HepG2 (cell line): ENCODE results near the gene ERLEC1. TPM values are rescaled to one million over a fixed set of nuclear protein-coding genes. Genes with fewer than 3 reads are reported as not detected.

Source experiments
- BRCA1 ChIP-seq: sonication (generic); formaldehyde crosslinking; IDR thresholded peaks from 2 replicates; pipeline ENCODE4 v1.4.0; 2020; ENCODE audit warnings: missing genetic modification reagents
- CAMTA2 ChIP-seq: sonication (generic); formaldehyde crosslinking; IDR thresholded peaks from 2 replicates; pipeline ENCODE4 v1.4.0; 2020; ENCODE audit warnings: mild to moderate bottlenecking, missing genetic modification reagents, borderline replicate concordance
- CBX2 ChIP-seq, 2 experiments: fragments of 200-600 bp in 1 of 2; sonication (generic); formaldehyde crosslinking in 1 of 2; IDR thresholded peaks; 2 replicates each; pipeline versions ENCODE4 v1.7.0 to v1.8.1; 2018 to 2022; ENCODE audit warnings: low read depth in 2 of 2, low read length in 1 of 2, mild to moderate bottlenecking in 1 of 2, missing genetic modification reagents in 1 of 2
- CREBL2 ChIP-seq: sonication (generic); formaldehyde crosslinking; IDR thresholded peaks from 2 replicates; pipeline ENCODE4 v1.8.1; 2023; ENCODE audit warnings: missing genetic modification reagents, mild to moderate bottlenecking, borderline replicate concordance
- FOSL1 ChIP-seq: sonication (generic); formaldehyde crosslinking; IDR thresholded peaks from 2 replicates; pipeline ENCODE4 v1.9.0; 2021; ENCODE audit warnings: missing genetic modification reagents, borderline replicate concordance
- FOXO4 ChIP-seq: sonication (generic); formaldehyde crosslinking; conservative IDR thresholded peaks from 2 replicates; pipeline ENCODE4 v1.8.1; 2023; ENCODE audit warnings: missing genetic modification reagents
- GATAD2A ChIP-seq: IDR thresholded peaks from 2 replicates; pipeline ENCODE4 v1.6.1; 2016
- HNF4G ChIP-seq, 2 experiments: sonication (generic) in 1 of 2; formaldehyde crosslinking in 1 of 2; IDR thresholded peaks; 2 replicates each; pipeline versions ENCODE4 v1.4.0 to v1.6.1; 2011 to 2020; ENCODE audit warnings: borderline replicate concordance in 2 of 2, low read depth in 2 of 2, mild to moderate bottlenecking in 2 of 2, low read length in 1 of 2, missing genetic modification reagents in 1 of 2, moderate library complexity in 1 of 2
- MTF1 ChIP-seq: sonication (generic); formaldehyde crosslinking; IDR thresholded peaks from 2 replicates; pipeline ENCODE4 v1.5.0; 2020; ENCODE audit warnings: missing genetic modification reagents
- MYNN ChIP-seq: sonication (generic); formaldehyde crosslinking; IDR thresholded peaks from 2 replicates; pipeline ENCODE4 v1.4.0; 2020; ENCODE audit warnings: mild to moderate bottlenecking, low read depth, missing genetic modification reagents
- PRMT3 ChIP-seq: sonication (generic); formaldehyde crosslinking; IDR thresholded peaks from 2 replicates; pipeline ENCODE4 v1.8.1; 2022; ENCODE audit warnings: low read depth, mild to moderate bottlenecking, moderate library complexity, missing genetic modification reagents, borderline replicate concordance
- RFXANK ChIP-seq: IDR thresholded peaks from 2 replicates; pipeline ENCODE4 v1.6.1; 2016
- RNF2 ChIP-seq: fragments of 450-650 bp; conservative IDR thresholded peaks from 2 replicates; pipeline ENCODE4 v1.6.1; 2016; ENCODE audit warnings: low read depth
- SNAPC4 ChIP-seq: sonication (generic); formaldehyde crosslinking; IDR thresholded peaks from 2 replicates; pipeline ENCODE4 v1.4.0; 2020; ENCODE audit warnings: mild to moderate bottlenecking, missing genetic modification reagents
- TGIF2 ChIP-seq: IDR thresholded peaks from 2 replicates; pipeline ENCODE4 v1.6.1; 2016; ENCODE audit warnings: control low read depth, missing compliant biosample characterization
- ZNF274 ChIP-seq: sonication (generic); formaldehyde crosslinking; IDR thresholded peaks from 2 replicates; pipeline ENCODE4 v1.5.1; 2020; ENCODE audit warnings: mild to moderate bottlenecking, missing genetic modification reagents
- ZNF614 ChIP-seq: IDR thresholded peaks from 2 replicates; pipeline ENCODE4 v1.6.1; 2018; ENCODE audit warnings: missing biosample characterization, missing genetic modification reagents, inconsistent platforms, borderline replicate concordance
- ZNF879 ChIP-seq: sonication (generic); formaldehyde crosslinking; IDR thresholded peaks from 2 replicates; pipeline ENCODE4 v1.8.1; 2023; ENCODE audit warnings: missing genetic modification reagents
- ZSCAN25 ChIP-seq: sonication (generic); formaldehyde crosslinking; IDR thresholded peaks from 2 replicates; pipeline ENCODE4 v1.8.0; 2022; ENCODE audit warnings: mild to moderate bottlenecking, missing genetic modification reagents
- polyA plus RNA-seq, 8 experiments: library from polyadenylated mRNA; depleted of rRNA in 3 of 8; stranded (reverse) in 7 of 8; unstranded in 1 of 8; fragments of >200 nt; fragmentation: Illumina TruSeq in 4 of 8; extraction: Trizol in 4 of 8; gene quantifications; 2 replicates each; pipeline versions ENCODE4 v1.2.1 to v1.2.3, GENCODE V29; 2011 to 2016; ENCODE audit warnings: low read depth in 4 of 8, missing spikeins in 1 of 8, mixed read lengths in 1 of 8; ENCODE audit not compliant: insufficient read depth in 1 of 8
- total RNA-seq, 5 experiments: library from RNA; depleted of rRNA; stranded (reverse); fragments of >200 nt; fragmentation: Illumina TruSeq; extraction: Trizol; gene quantifications; 2 replicates each; pipeline ENCODE4 v1.2.3, GENCODE V29; 2016; ENCODE audit warnings: low read depth in 1 of 5

ERLEC1 gene
- total and polyA plus RNA-seq, 2 of the 13 experiments (the other 11 are each of a cell fraction or from before 2014, with no cell fraction given) = 87.3 to 88.4 TPM

GRCh38 chr2:53786705-53787613, at the start of gene ERLEC1, which contains the start of gene ASB3 (continued):
- 0 out of 2 replicates have a peak, but pooled peaks have one; percentile 16 for TF ChIP-seq HNF4G (IDR thresholded peaks at IDR 0.05; ENCODE audit: borderline replicate concordance, low read depth, low read length)
- TF ChIP-seq HNF4G (CRISPR knock-in tag; IDR thresholded peaks at IDR 0.05; ENCODE audit: borderline replicate concordance, low read depth) = 0 out of 2 replicates have a peak, but pooled peaks have one; percentile 24
- no peak for TF ChIP-seq ZNF879 (CRISPR knock-in tag)
- no peak for TF ChIP-seq FOXO4 (CRISPR knock-in tag)
- no peak for TF ChIP-seq CBX2 (IDR thresholded peaks at IDR 0.05; ENCODE audit: low read depth, low read length)
- TF ChIP-seq CBX2 (CRISPR knock-in tag; IDR thresholded peaks at IDR 0.05; ENCODE audit: low read depth) = 0 out of 2 replicates have a peak, but pooled peaks have one; percentile 23
- TF ChIP-seq RFXANK = peak; percentile 85
- peak; percentile 91 for TF ChIP-seq GATAD2A
- peak; percentile 78 for TF ChIP-seq ZSCAN25 (CRISPR knock-in tag)
- TF ChIP-seq CAMTA2 = peak; percentile 94
- TF ChIP-seq MTF1 (CRISPR knock-in tag) = no peak; the same call in 1 of the 2 replicates
- peak; percentile 18 for TF ChIP-seq CREBL2 (CRISPR knock-in tag)
- TF ChIP-seq ZNF274 (CRISPR knock-in tag) = peak; percentile 96; the same call in 1 of the 2 replicates
- TF ChIP-seq TGIF2 (CRISPR knock-in tag) = peak; percentile 70; the same call in 1 of the 2 replicates
- TF ChIP-seq SNAPC4 (CRISPR knock-in tag) = peak; percentile 97
- peak; percentile 84; the same call in 1 of the 2 replicates for TF ChIP-seq ZNF614
- no peak for TF ChIP-seq FOSL1 (CRISPR knock-in tag)
- no peak for TF ChIP-seq PRMT3 (CRISPR knock-in tag)
- peak; percentile 31; the same call in 1 of the 2 replicates for TF ChIP-seq MYNN (CRISPR knock-in tag)
- no peak; the same call in 1 of the 2 replicates for TF ChIP-seq RNF2
- no peak; the same call in 1 of the 2 replicates for TF ChIP-seq BRCA1
